ENCODE data around the gene SOS2.

The SOS2 gene

GRCh38 chr14:50123062-50123461 lies 108.3 kb downstream of the SOS2 start:
- H3K4ac ChIP-seq (ENCODE audit: low read depth in 1 of 2, low read length in 2 of 2) = no peak overlapping the region
- H2BK12ac ChIP-seq (ENCODE audit: low read length in 2 of 2) = no peak overlapping the region
- H3K27me3 ChIP-seq (ENCODE audit: control insufficient read depth in 1 of 2, insufficient read depth in 1 of 2, low read length in 2 of 2) = no peaks in the 10 kb centered on the region
- H2AFZ ChIP-seq (ENCODE audit: low read depth, low read length) = no peak overlapping the region
- no peak overlapping the region for H3K18ac ChIP-seq (ENCODE audit: low read depth in 1 of 2, low read length in 2 of 2)
- no peak overlapping the region for H2BK5ac ChIP-seq (ENCODE audit: low read depth, low read length, poor library complexity, severe bottlenecking)
- peaks cover 4% of the 10 kb centered on the region for H3K79me1 ChIP-seq (replicated peaks; ENCODE audit: low read length, poor library complexity, severe bottlenecking)
- H4K8ac ChIP-seq (ENCODE audit: low read length) = no peak overlapping the region
- H2AK5ac ChIP-seq (ENCODE audit: low read length, severe bottlenecking) = no peak overlapping the region
- no peak for DNase-seq
- H3K14ac ChIP-seq (ENCODE audit: low read length in 2 of 2) = no peak overlapping the region
- no peak overlapping the region for H3K23ac ChIP-seq (ENCODE audit: low read length in 2 of 2)
- H4K91ac ChIP-seq (ENCODE audit: low read length) = no peak overlapping the region
- no peaks in the 10 kb centered on the region for H3K9me3 ChIP-seq (ENCODE audit: control insufficient read depth, low read length)
- H3K4me1 ChIP-seq (ENCODE audit: control insufficient read depth, insufficient read depth, low read depth, low read length) = no peaks in the 10 kb centered on the region
- H3K9ac ChIP-seq (ENCODE audit: low read length) = no peak overlapping the region
- 91% methylated on average over 3 of the region's 3 CpGs for whole genome bisulfite sequencing
- H2BK120ac ChIP-seq (ENCODE audit: low read depth, low read length) = no peak overlapping the region
- no peak overlapping the region for H3K4me2 ChIP-seq (ENCODE audit: low read length, poor library complexity, severe bottlenecking)
- H3K27ac ChIP-seq (ENCODE audit: low read length, poor library complexity, severe bottlenecking) = no peak overlapping the region
- no peak overlapping the region for H2BK15ac ChIP-seq (ENCODE audit: low read depth, poor library complexity, severe bottlenecking)
- peaks cover 4 to 53% of the 10 kb centered on the region in 2 experiments for H3K36me3 ChIP-seq (ENCODE audit: control insufficient read depth in 1 of 2, insufficient read depth in 2 of 2, low read depth in 1 of 2, low read length in 2 of 2)
- H3K4me3 ChIP-seq (ENCODE audit: insufficient read depth in 1 of 2, low read depth in 1 of 2, low read length in 2 of 2) = no peak overlapping the region

GRCh38 chr14:50122291-50122690 lies 109.1 kb downstream of the SOS2 start:
- Histone ChIP-seq H2BK120ac (ENCODE audit: low read depth, low read length) (no peak overlapping the region), H3K23ac (ENCODE audit: low read length in 2 of 2) (no peak overlapping the region), H3K9me3 (ENCODE audit: control insufficient read depth, low read length) (no peaks in the 10 kb centered on the region), H3K4me2 (ENCODE audit: low read length, poor library complexity, severe bottlenecking) (no peak overlapping the region), H2BK5ac (ENCODE audit: low read depth, low read length, poor library complexity, severe bottlenecking) (no peak overlapping the region), H3K9ac (ENCODE audit: low read length) (no peak overlapping the region), H4K91ac (ENCODE audit: low read length) (no peak overlapping the region), H2AFZ (ENCODE audit: low read depth, low read length) (no peak overlapping the region), H3K36me3 (ENCODE audit: control insufficient read depth in 1 of 2, insufficient read depth in 2 of 2, low read depth in 1 of 2, low read length in 2 of 2) (peaks cover 4 to 46% of the 10 kb centered on the region in 2 experiments), H2AK5ac (ENCODE audit: low read length, severe bottlenecking) (no peak overlapping the region), H3K27ac (ENCODE audit: low read length, poor library complexity, severe bottlenecking) (peak overlapping the region; percentile 33), H3K4me3 (ENCODE audit: insufficient read depth in 1 of 2, low read depth in 1 of 2, low read length in 2 of 2) (no peak overlapping the region), H2BK12ac (ENCODE audit: low read length in 2 of 2) (no peak overlapping the region), H2BK15ac (ENCODE audit: low read depth, poor library complexity, severe bottlenecking) (no peak overlapping the region), H3K79me1 (replicated peaks; ENCODE audit: low read length, poor library complexity, severe bottlenecking) (peaks cover 3% of the 10 kb centered on the region), H3K27me3 (ENCODE audit: control insufficient read depth in 1 of 2, insufficient read depth in 1 of 2, low read length in 2 of 2) (no peaks in the 10 kb centered on the region), H3K4me1 (ENCODE audit: control insufficient read depth, insufficient read depth, low read depth, low read length) (no peaks in the 10 kb centered on the region), H4K8ac (ENCODE audit: low read length) (no peak overlapping the region), H3K14ac (ENCODE audit: low read length in 2 of 2) (no peak overlapping the region), H3K4ac (ENCODE audit: low read depth in 1 of 2, low read length in 2 of 2) (no peak overlapping the region), H3K18ac (ENCODE audit: low read depth in 1 of 2, low read length in 2 of 2) (no peak overlapping the region)
- 100% methylated on average over 3 of the region's 6 CpGs for WGBS
- DNase-seq = no peak

GRCh38 chr14:50121486-50121885 lies 109.9 kb downstream of the SOS2 start:
- H2AK5ac ChIP-seq (ENCODE audit: low read length, severe bottlenecking) = no peak overlapping the region
- no peak overlapping the region for H3K4me3 ChIP-seq (ENCODE audit: insufficient read depth in 1 of 2, low read depth in 1 of 2, low read length in 2 of 2)
- no peak overlapping the region for H3K27ac ChIP-seq (ENCODE audit: low read length, poor library complexity, severe bottlenecking)
- H2BK12ac ChIP-seq (ENCODE audit: low read length in 2 of 2) = no peak overlapping the region
- peaks cover 3% of the 10 kb centered on the region for H3K79me1 ChIP-seq (replicated peaks; ENCODE audit: low read length, poor library complexity, severe bottlenecking)
- no peak overlapping the region for H2BK5ac ChIP-seq (ENCODE audit: low read depth, low read length, poor library complexity, severe bottlenecking)
- no peak for DNase-seq
- no peak overlapping the region for H2BK120ac ChIP-seq (ENCODE audit: low read depth, low read length)
- no peaks in the 10 kb centered on the region for H3K27me3 ChIP-seq (ENCODE audit: control insufficient read depth in 1 of 2, insufficient read depth in 1 of 2, low read length in 2 of 2)
- H3K4me2 ChIP-seq (ENCODE audit: low read length, poor library complexity, severe bottlenecking) = no peak overlapping the region
- H4K91ac ChIP-seq (ENCODE audit: low read length) = no peak overlapping the region
- no peak overlapping the region for H3K4ac ChIP-seq (ENCODE audit: low read depth in 1 of 2, low read length in 2 of 2)
- no peak overlapping the region for H4K8ac ChIP-seq (ENCODE audit: low read length)
- no peak overlapping the region for H3K9ac ChIP-seq (ENCODE audit: low read length)
- H3K23ac ChIP-seq (ENCODE audit: low read length in 2 of 2) = no peak overlapping the region
- H2AFZ ChIP-seq (ENCODE audit: low read depth, low read length) = no peak overlapping the region
- H2BK15ac ChIP-seq (ENCODE audit: low read depth, poor library complexity, severe bottlenecking) = no peak overlapping the region
- peak overlapping the region in 1 of 2 experiments; percentile 8 for H3K18ac ChIP-seq (ENCODE audit: low read depth in 1 of 2, low read length in 2 of 2)
- H3K14ac ChIP-seq (ENCODE audit: low read length in 2 of 2) = no peak overlapping the region
- no peaks in the 10 kb centered on the region for H3K9me3 ChIP-seq (ENCODE audit: control insufficient read depth, low read length)
- peaks cover 4 to 45% of the 10 kb centered on the region in 2 experiments for H3K36me3 ChIP-seq (ENCODE audit: control insufficient read depth in 1 of 2, insufficient read depth in 2 of 2, low read depth in 1 of 2, low read length in 2 of 2)
- 100% methylated on average over 5 of the region's 5 CpGs for WGBS
- no peaks in the 10 kb centered on the region for H3K4me1 ChIP-seq (ENCODE audit: control insufficient read depth, insufficient read depth, low read depth, low read length)

GRCh38 chr14:50117456-50117855 lies 113.9 kb downstream of the SOS2 start:
- H4K91ac ChIP-seq (ENCODE audit: low read length) = no peak overlapping the region
- no peak overlapping the region for H3K23ac ChIP-seq (ENCODE audit: low read length in 2 of 2)
- no peak overlapping the region for H3K14ac ChIP-seq (ENCODE audit: low read length in 2 of 2)
- H2BK15ac ChIP-seq (ENCODE audit: low read depth, poor library complexity, severe bottlenecking) = no peak overlapping the region
- H2AK5ac ChIP-seq (ENCODE audit: low read length, severe bottlenecking) = no peak overlapping the region
- H3K4me2 ChIP-seq (ENCODE audit: low read length, poor library complexity, severe bottlenecking) = no peak overlapping the region
- peaks cover 12 to 37% of the 10 kb centered on the region in 2 experiments for H3K36me3 ChIP-seq (ENCODE audit: control insufficient read depth in 1 of 2, insufficient read depth in 2 of 2, low read depth in 1 of 2, low read length in 2 of 2)
- H2BK5ac ChIP-seq (ENCODE audit: low read depth, low read length, poor library complexity, severe bottlenecking) = no peak overlapping the region
- peaks cover 3% of the 10 kb centered on the region for H3K79me1 ChIP-seq (replicated peaks; ENCODE audit: low read length, poor library complexity, severe bottlenecking)
- peak overlapping the region; percentile 97 for H3K9ac ChIP-seq (ENCODE audit: low read length)
- no peaks in the 10 kb centered on the region for H3K9me3 ChIP-seq (ENCODE audit: control insufficient read depth, low read length)
- no peak overlapping the region for H3K4me3 ChIP-seq (ENCODE audit: insufficient read depth in 1 of 2, low read depth in 1 of 2, low read length in 2 of 2)
- H3K27me3 ChIP-seq (ENCODE audit: control insufficient read depth in 1 of 2, insufficient read depth in 1 of 2, low read length in 2 of 2) = no peaks in the 10 kb centered on the region
- DNase-seq = no peak
- WGBS = 91% methylated on average over 1 of the region's 2 CpGs
- H4K8ac ChIP-seq (ENCODE audit: low read length) = no peak overlapping the region
- no peak overlapping the region for H2BK12ac ChIP-seq (ENCODE audit: low read length in 2 of 2)
- H2BK120ac ChIP-seq (ENCODE audit: low read depth, low read length) = no peak overlapping the region
- H3K27ac ChIP-seq (ENCODE audit: low read length, poor library complexity, severe bottlenecking) = no peak overlapping the region
- H3K18ac ChIP-seq (ENCODE audit: low read depth in 1 of 2, low read length in 2 of 2) = no peak overlapping the region
- no peak overlapping the region for H3K4ac ChIP-seq (ENCODE audit: low read depth in 1 of 2, low read length in 2 of 2)
- no peak overlapping the region for H2AFZ ChIP-seq (ENCODE audit: low read depth, low read length)
- H3K4me1 ChIP-seq (ENCODE audit: control insufficient read depth, insufficient read depth, low read depth, low read length) = peaks cover 4% of the 10 kb centered on the region

Data from mesenchymal stem cell (in vitro differentiated cells and primary cell).